ENCODE results near the gene MAST1. TPM values are rescaled to one million over a fixed set of nuclear protein-coding genes. Genes with fewer than 3 reads are reported as not detected.
"Not testable (repeated sequence)": the region's sequence is repeated elsewhere in the genome, so short reads cannot be mapped to it uniquely, and the experiment has no call there.

MAST1 gene
- total RNA-seq, 1 donor from 2014 or later = 17.7 TPM

DNA sequence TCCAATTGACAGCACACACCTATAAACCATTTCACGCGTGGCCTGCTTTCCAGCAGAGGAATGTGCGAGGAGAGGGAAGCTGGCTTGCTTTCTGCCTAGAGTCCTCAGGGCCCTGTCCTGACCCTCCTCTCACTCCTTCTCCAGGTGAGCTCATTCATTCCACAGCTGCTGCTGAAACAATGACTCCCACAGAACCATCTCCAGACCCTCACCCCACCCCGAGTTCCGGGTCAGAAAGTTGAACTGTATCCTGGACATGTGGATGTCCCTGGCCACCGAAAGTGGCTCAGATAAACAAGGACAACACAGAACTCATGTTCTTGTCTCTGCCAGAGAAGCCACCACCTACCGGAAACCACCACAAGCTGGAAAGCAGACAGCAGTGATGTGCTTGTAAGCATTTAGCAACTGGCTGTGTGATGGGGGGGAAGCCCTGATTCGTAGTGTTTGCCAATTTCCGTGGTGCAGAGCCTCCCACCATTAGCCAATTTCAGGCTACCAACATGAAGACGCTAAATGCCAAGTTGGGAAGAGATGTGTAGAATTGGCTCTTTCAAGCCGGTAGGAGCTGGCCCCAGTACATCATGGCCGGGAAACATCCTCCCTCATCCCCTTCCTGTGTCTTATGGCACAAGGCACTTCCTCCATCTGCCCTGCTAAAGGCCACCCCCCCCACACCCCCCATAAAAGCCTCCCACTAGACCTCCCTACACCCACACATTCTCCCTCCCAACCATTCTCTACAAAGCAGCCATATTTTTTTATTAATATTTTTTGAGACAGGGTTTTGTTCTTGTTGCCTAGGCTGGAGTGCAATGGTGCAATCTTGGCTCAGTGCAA is 75.8 kb downstream of the MAST1 start:
- Mint-ChIP-seq H3K27me3 (ENCODE audit: low read depth) (peaks cover 11% of the 10 kb centered on the region), H3K4me1 (peaks cover 20% of the 10 kb centered on the region), H3K4me3 (no peak overlapping the region), H3K27ac (ENCODE audit: unreplicated experiment) (no peak overlapping the region), H3K36me3 (ENCODE audit: low read depth) (no peaks in the 10 kb centered on the region), H3K9me3 (no peaks in the 10 kb centered on the region)
- DNase-seq (ENCODE audit: low read depth, low spot score) = no peak
- TF ChIP-seq, protein P1, sequence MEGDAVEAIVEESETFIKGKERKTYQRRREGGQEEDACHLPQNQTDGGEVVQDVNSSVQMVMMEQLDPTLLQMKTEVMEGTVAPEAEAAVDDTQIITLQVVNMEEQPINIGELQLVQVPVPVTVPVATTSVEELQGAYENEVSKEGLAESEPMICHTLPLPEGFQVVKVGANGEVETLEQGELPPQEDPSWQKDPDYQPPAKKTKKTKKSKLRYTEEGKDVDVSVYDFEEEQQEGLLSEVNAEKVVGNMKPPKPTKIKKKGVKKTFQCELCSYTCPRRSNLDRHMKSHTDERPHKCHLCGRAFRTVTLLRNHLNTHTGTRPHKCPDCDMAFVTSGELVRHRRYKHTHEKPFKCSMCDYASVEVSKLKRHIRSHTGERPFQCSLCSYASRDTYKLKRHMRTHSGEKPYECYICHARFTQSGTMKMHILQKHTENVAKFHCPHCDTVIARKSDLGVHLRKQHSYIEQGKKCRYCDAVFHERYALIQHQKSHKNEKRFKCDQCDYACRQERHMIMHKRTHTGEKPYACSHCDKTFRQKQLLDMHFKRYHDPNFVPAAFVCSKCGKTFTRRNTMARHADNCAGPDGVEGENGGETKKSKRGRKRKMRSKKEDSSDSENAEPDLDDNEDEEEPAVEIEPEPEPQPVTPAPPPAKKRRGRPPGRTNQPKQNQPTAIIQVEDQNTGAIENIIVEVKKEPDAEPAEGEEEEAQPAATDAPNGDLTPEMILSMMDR (conservative IDR thresholded peaks at IDR 0.05) = no peak

DNA sequence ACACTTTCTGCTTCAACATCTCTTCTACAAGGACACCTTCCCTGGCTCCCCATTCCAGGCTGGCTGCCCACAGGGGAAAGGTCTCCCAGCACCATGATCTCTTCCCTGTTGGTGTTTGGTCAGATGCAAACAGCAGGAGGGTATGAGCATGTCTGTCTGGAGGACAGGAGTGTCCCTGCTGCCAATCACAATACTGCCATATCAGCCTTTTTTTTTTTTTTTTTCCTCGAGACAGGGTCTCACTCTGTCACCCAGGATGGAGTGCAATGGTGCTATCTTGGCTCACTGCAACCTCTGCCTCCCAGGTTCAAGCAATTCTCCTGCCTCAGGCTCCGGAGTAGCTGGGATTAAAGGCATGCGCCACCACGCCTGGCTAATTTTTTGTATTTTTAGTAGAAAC is 77.5 kb downstream of the MAST1 start:
- not testable (repeated sequence) for H3K27ac Mint-ChIP-seq (ENCODE audit: unreplicated experiment); DNase-seq (ENCODE audit: low read depth, low spot score); H3K4me3 Mint-ChIP-seq; H3K9me3 Mint-ChIP-seq; H3K36me3 Mint-ChIP-seq (ENCODE audit: low read depth)
- H3K27me3 Mint-ChIP-seq (ENCODE audit: low read depth) = peaks cover 12% of the 10 kb centered on the region
- peaks cover 22% of the 10 kb centered on the region for H3K4me1 Mint-ChIP-seq

DNA sequence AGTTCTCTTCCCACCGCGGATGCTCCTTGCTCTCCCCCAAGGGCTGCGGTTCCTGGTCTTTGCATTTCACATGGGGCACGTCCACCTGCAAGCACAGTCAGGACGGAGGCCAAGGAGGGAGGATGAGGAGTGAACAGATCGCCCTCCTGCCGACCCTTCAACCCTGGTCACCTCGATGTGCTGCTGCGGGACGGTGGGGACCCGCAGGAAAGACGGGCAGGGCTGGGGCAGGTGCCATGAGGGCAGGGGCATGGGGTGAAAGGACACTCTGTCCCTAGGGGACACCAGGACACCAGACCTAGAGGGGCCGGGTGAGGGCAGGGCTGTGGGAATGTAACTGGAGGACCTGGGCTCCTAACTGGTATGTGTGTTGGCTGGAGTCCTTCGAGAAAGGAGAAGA is 79.9 kb downstream of the MAST1 start:
- Mint-ChIP-seq H3K9me3 (no peaks in the 10 kb centered on the region), H3K4me3 (peak overlapping the region; percentile 38), H3K27ac (ENCODE audit: unreplicated experiment) (peak overlapping the region; percentile 43), H3K27me3 (ENCODE audit: low read depth) (peaks cover 10% of the 10 kb centered on the region), H3K36me3 (ENCODE audit: low read depth) (peaks cover 8% of the 10 kb centered on the region), H3K4me1 (peaks cover 12% of the 10 kb centered on the region)
- no peak for DNase-seq (ENCODE audit: low read depth, low spot score)
- TF ChIP-seq, protein P1 (conservative IDR thresholded peaks at IDR 0.05) = no peak

DNA sequence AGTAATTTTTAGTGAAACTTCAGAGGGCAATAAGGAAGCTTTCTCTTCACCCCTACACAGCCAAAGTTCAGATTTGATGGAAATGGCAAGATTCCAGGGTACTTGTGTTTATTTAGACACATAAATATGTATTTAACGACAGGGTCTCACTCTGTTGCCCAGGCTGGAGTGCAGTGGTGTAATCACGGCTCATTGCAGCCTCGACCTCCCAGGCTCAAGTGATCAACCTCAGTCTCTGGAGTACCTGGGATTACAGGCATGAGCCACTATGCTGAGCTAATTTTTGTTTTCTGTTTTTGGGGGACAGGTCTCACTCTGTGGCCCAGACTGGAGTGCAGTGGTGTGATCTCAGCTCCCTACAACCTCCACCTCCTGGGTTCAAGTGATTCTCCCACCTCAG is 82.7 kb downstream of the MAST1 start:
- Mint-ChIP-seq H3K4me1 (peaks cover 5% of the 10 kb centered on the region), H3K27me3 (ENCODE audit: low read depth) (peaks cover 10% of the 10 kb centered on the region), H3K36me3 (ENCODE audit: low read depth) (peaks cover 8% of the 10 kb centered on the region), H3K4me3 (no peak overlapping the region), H3K27ac (ENCODE audit: unreplicated experiment) (no peak overlapping the region), H3K9me3 (no peaks in the 10 kb centered on the region)
- TF ChIP-seq, protein P1 (conservative IDR thresholded peaks at IDR 0.05) = no peak
- DNase-seq (ENCODE audit: low read depth, low spot score) = no peak

DNA sequence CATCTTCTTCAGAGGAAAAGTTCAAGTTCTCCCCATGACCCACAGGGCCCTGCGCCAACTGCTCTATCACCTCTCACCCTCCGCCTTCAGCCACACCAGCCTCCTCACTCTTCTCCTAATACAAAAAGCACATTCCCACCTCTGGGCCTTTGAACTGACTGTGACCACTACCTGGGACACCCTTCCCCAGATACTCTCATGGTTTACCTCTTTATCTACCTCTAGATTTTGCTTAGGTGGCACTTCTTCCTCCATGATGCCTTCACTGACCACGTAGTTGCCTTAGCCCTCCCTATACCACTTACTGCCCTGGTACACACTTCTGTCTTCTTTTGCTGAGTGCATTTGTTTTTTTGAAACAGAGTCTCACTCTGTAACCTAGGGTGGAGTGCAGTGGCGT is 84.6 kb downstream of the MAST1 start:
- no peak overlapping the region for H3K4me3 Mint-ChIP-seq
- peaks cover 4% of the 10 kb centered on the region for H3K27me3 Mint-ChIP-seq (ENCODE audit: low read depth)
- TF ChIP-seq, protein P1 (conservative IDR thresholded peaks at IDR 0.05) = no peak
- no peaks in the 10 kb centered on the region for H3K9me3 Mint-ChIP-seq
- peaks cover 12% of the 10 kb centered on the region for H3K36me3 Mint-ChIP-seq (ENCODE audit: low read depth)
- no peak overlapping the region for H3K27ac Mint-ChIP-seq (ENCODE audit: unreplicated experiment)
- H3K4me1 Mint-ChIP-seq = peaks cover 5% of the 10 kb centered on the region
- no peak for DNase-seq (ENCODE audit: low read depth, low spot score)

Small RNA genes lying within 50 kb of the gene (microRNA-seq; reads per million reads assigned to microRNA genes)
- gene MIR5695 = not detected
- gene MIR6794 = 1.8 reads per million

Other genes starting within 250 kb of the MAST1 start
- gene ZNF490, start 227.7 kb upstream of the MAST1 start, total RNA-seq = 10.3 and 12.2 TPM in 2 replicates
- 18.9 and 22.4 TPM in 2 replicates for gene ZNF791, start 227.6 kb upstream of the MAST1 start, total RNA-seq
- gene MAN2B1, start 171.8 kb upstream of the MAST1 start, total RNA-seq = 99.8 and 103 TPM in 2 replicates
- gene WDR83, start 171.7 kb upstream of the MAST1 start, total RNA-seq = 19.0 and 19.9 TPM in 2 replicates
- gene DHPS, start 156.6 kb upstream of the MAST1 start, total RNA-seq = 98.8 and 106 TPM in 2 replicates
- not detected in 2 replicates for gene GNG14, start 150.5 kb upstream of the MAST1 start, total RNA-seq
- 15.9 and 16.0 TPM in 2 replicates for gene FBXW9, start 141.9 kb upstream of the MAST1 start, total RNA-seq
- 127 and 138 TPM in 2 replicates for gene TNPO2, start 114.6 kb upstream of the MAST1 start, total RNA-seq
- 233 and 246 TPM in 2 replicates for gene TRIR, start 103.8 kb upstream of the MAST1 start, total RNA-seq
- 72.5 and 75.9 TPM in 2 replicates for gene GET3, start 101.0 kb upstream of the MAST1 start, total RNA-seq
- gene BEST2, start 86.7 kb upstream of the MAST1 start, total RNA-seq = not detected in 2 replicates
- gene HOOK2, start 63.0 kb upstream of the MAST1 start, total RNA-seq = 27.9 and 28.8 TPM in 2 replicates
- gene JUNB, start 47.0 kb upstream of the MAST1 start, total RNA-seq = 9.3 and 9.6 TPM in 2 replicates
- gene PRDX2, start 36.7 kb upstream of the MAST1 start, total RNA-seq = 651 and 672 TPM in 2 replicates
- gene THSD8, start 36.4 kb upstream of the MAST1 start, total RNA-seq = 34.7 and 49.1 TPM in 2 replicates
- gene RNASEH2A, start 31.9 kb upstream of the MAST1 start, total RNA-seq = 74.5 and 87.4 TPM in 2 replicates
- 0.36 TPM in 1 of 2 replicates, not detected in the other for gene RTBDN, start 3.9 kb upstream of the MAST1 start, total RNA-seq
- 8.6 and 11.2 TPM in 2 replicates for gene DNASE2, start 42.9 kb downstream of the MAST1 start, total RNA-seq
- 0.18 TPM in 1 of 2 replicates, not detected in the other for gene KLF1, start 48.7 kb downstream of the MAST1 start, total RNA-seq
- gene GCDH, start 52.6 kb downstream of the MAST1 start, total RNA-seq = 46.7 and 48.3 TPM in 2 replicates
- gene SYCE2, start 80.8 kb downstream of the MAST1 start, total RNA-seq = 1.4 and 2.0 TPM in 2 replicates
- 81.6 and 83.1 TPM in 2 replicates for gene FARSA, start 95.2 kb downstream of the MAST1 start, total RNA-seq
- 670 and 679 TPM in 2 replicates for gene CALR, start 100.1 kb downstream of the MAST1 start, total RNA-seq
- 77.3 and 82.8 TPM in 2 replicates for gene RAD23A, start 107.3 kb downstream of the MAST1 start, total RNA-seq
- 26.0 and 26.4 TPM in 2 replicates for gene GADD45GIP1, start 118.7 kb downstream of the MAST1 start, total RNA-seq
- not detected in 2 replicates for gene DAND5, start 131.1 kb downstream of the MAST1 start, total RNA-seq
- 0.23 and 0.68 TPM in 2 replicates for gene NFIX, start 157.0 kb downstream of the MAST1 start, total RNA-seq